ENCODE results near the gene RBCK1.
A peak's percentile ranks its signal among the peaks of the same experiment; 100 is the strongest.

The RBCK1 gene

GRCh38 chr20:400128-400453 lies 8.0 kb upstream of the RBCK1 start:
- no peak for DNase-seq

- DNase-seq, result peak; percentile 81
Measured at GRCh38 chr20:400454-401275, 7.4 kb upstream of the RBCK1 start.

GRCh38 chr20:401682-402495 lies 6.2 kb upstream of the RBCK1 start:
- DNase-seq, result no peak

GRCh38 chr20:402496-402885 lies 5.6 kb upstream of the RBCK1 start:
- no peak for DNase-seq

GRCh38 chr20:402898-403581 lies 5.1 kb upstream of the RBCK1 start:
- no peak for DNase-seq

GRCh38 chr20:403582-403957 lies 4.5 kb upstream of the RBCK1 start:
- DNase-seq, result no peak

- no peak for DNase-seq
Measured at GRCh38 chr20:404088-404487, 4.0 kb upstream of the RBCK1 start.

GRCh38 chr20:406200-407132 lies 1.6 kb upstream of the RBCK1 start:
- no peak for DNase-seq

GRCh38 chr20:407133-407952 lies 756 bp upstream of the RBCK1 start:
- peak; percentile 85 for DNase-seq

- DNase-seq, result no peak
Measured at GRCh38 chr20:408843-409696, 971 bp downstream of the RBCK1 start.

GRCh38 chr20:409697-410559 lies 1.8 kb downstream of the RBCK1 start:
- peak; percentile 59 for DNase-seq

- DNase-seq, result no peak
Measured at GRCh38 chr20:412081-412480, 4.0 kb downstream of the RBCK1 start.

GRCh38 chr20:414161-414560 lies 6.1 kb downstream of the RBCK1 start:
- no peak for DNase-seq

GRCh38 chr20:415820-416322 lies 7.8 kb downstream of the RBCK1 start:
- DNase-seq, result no peak

GRCh38 chr20:416950-417800 lies 9.1 kb downstream of the RBCK1 start:
- DNase-seq, result no peak

GRCh38 chr20:417801-418342 lies 9.8 kb downstream of the RBCK1 start:
- no peak for DNase-seq

- no peak for DNase-seq
Measured at GRCh38 chr20:418858-419365, 10.8 kb downstream of the RBCK1 start.

GRCh38 chr20:419556-420165 lies 11.6 kb downstream of the RBCK1 start:
- DNase-seq, result no peak
